IMR-90 (cell line): ENCODE data around the gene BBIP1. TPM values are rescaled to one million over a fixed set of nuclear protein-coding genes. Genes with fewer than 3 reads are reported as not detected.

ENCODE experiments used
- ATAC-seq: fragments of 200-7000 bp; cut with Tn5 transposase; 2 replicates; pipeline ENCODE4 v1.9.1; 2020; ENCODE audit warnings: low read depth, mild to moderate bottlenecking, moderate library complexity
- BruUV-seq: library from RNA; stranded (reverse); fragments of 400-500 nt; replicated peaks from 2 replicates; lab custom pipeline; 2021; lab: Mats Ljungman, UMichigan
- CTCF ChIA-PET: fragments of 300-600 bp; formaldehyde crosslinking; extraction: SDS; loops from one replicate; lab custom pipeline; 2021; ENCODE audit warnings: antibody characterized with exemption; lab: Yijun Ruan, JAX
- POLR2A ChIA-PET: fragments of 300-600 bp; sonication (Branson Sonifier 250); formaldehyde crosslinking; loops from one replicate; lab custom pipeline; 2022; ENCODE audit warnings: antibody characterized with exemption; ENCODE audit not compliant: unreplicated experiment; lab: Charles Lee
- DNase-seq: peaks from one replicate; pipeline ENCODE4 v3.0.0; 2013
- H2AFZ ChIP-seq: replicated peaks from 2 replicates; pipeline ENCODE3; 2013; ENCODE audit warnings: low read length, mild to moderate bottlenecking; ENCODE audit not compliant: poor library complexity
- H2AK5ac ChIP-seq: 2 replicates; pipeline ENCODE4 v1.6.1; 2013; ENCODE audit warnings: low read depth, low read length, inconsistent platforms
- H2AK9ac ChIP-seq: replicated peaks from 2 replicates; pipeline ENCODE3; 2013; ENCODE audit warnings: mild to moderate bottlenecking, low read depth, low read length, moderate library complexity; ENCODE audit not compliant: poor library complexity
- H2BK120ac ChIP-seq: 2 replicates; pipeline ENCODE4 v1.6.1; 2013; ENCODE audit warnings: low read depth, low read length, inconsistent platforms
- H2BK15ac ChIP-seq: 3 replicates; pipeline ENCODE4 v1.6.1; 2013; ENCODE audit warnings: low read depth, low read length, inconsistent platforms
- H2BK20ac ChIP-seq: 2 replicates; pipeline ENCODE4 v1.6.1; 2013; ENCODE audit warnings: low read depth, mild to moderate bottlenecking, inconsistent platforms, low read length, moderate library complexity
- H2BK5ac ChIP-seq: 2 replicates; pipeline ENCODE4 v1.6.1; 2013; ENCODE audit warnings: mild to moderate bottlenecking, low read depth, low read length, inconsistent platforms; ENCODE audit not compliant: poor library complexity, severe bottlenecking
- H3K14ac ChIP-seq: replicated peaks from 2 replicates; pipeline ENCODE4 v1.6.1; 2013; ENCODE audit warnings: low read depth, low read length, inconsistent platforms
- H3K18ac ChIP-seq: 2 replicates; pipeline ENCODE4 v1.6.1; 2013; ENCODE audit warnings: low read depth, low read length, control low read depth
- H3K23ac ChIP-seq: 2 replicates; pipeline ENCODE4 v1.6.1; 2013; ENCODE audit warnings: low read depth, low read length, inconsistent platforms
- H3K27ac ChIP-seq: 2 replicates; pipeline ENCODE4 v1.5.1; 2013; ENCODE audit warnings: mild to moderate bottlenecking, control low read depth, low read length; ENCODE audit not compliant: insufficient read depth
- H3K27me3 ChIP-seq: 2 replicates; pipeline ENCODE4 v1.6.1; 2013; ENCODE audit warnings: low read length; ENCODE audit not compliant: control insufficient read depth, insufficient read depth
- H3K36me3 ChIP-seq: 2 replicates; pipeline ENCODE4 v1.6.1; 2013; ENCODE audit warnings: low read length, mixed read lengths; ENCODE audit not compliant: control insufficient read depth, insufficient read depth
- H3K4ac ChIP-seq: 2 replicates; pipeline ENCODE4 v1.6.1; 2013; ENCODE audit warnings: low read depth, low read length, inconsistent platforms
- H3K4me1 ChIP-seq: 2 replicates; pipeline ENCODE4 v1.6.1; 2013; ENCODE audit warnings: low read length, mixed read lengths; ENCODE audit not compliant: control insufficient read depth, insufficient read depth
- H3K4me2 ChIP-seq: 2 replicates; pipeline ENCODE4 v1.6.1; 2013; ENCODE audit warnings: low read depth, mild to moderate bottlenecking, control low read depth, low read length, moderate library complexity
- H3K4me3 ChIP-seq: 2 replicates; pipeline ENCODE4 v1.5.1; 2013; ENCODE audit warnings: low read depth, mild to moderate bottlenecking, control low read depth, low read length, moderate library complexity; ENCODE audit not compliant: insufficient read depth
- H3K56ac ChIP-seq: 2 replicates; pipeline ENCODE4 v1.6.1; 2013; ENCODE audit warnings: low read length, inconsistent platforms; ENCODE audit not compliant: insufficient read depth; ENCODE audit errors: extremely low read depth
- H3K79me1 ChIP-seq, 2 experiments: 2 replicates each; pipeline ENCODE4 v1.6.1; 2013; ENCODE audit warnings: low read length in 2 of 2, inconsistent platforms in 1 of 2, low read depth in 1 of 2
- H3K9ac ChIP-seq: 2 replicates; pipeline ENCODE4 v1.6.1; 2013; ENCODE audit warnings: low read depth, low read length, control low read depth
- H3K9me1 ChIP-seq: 2 replicates; pipeline ENCODE4 v1.6.1; 2013; ENCODE audit warnings: low read length, inconsistent platforms; ENCODE audit not compliant: insufficient read depth
- H3K9me3 ChIP-seq: 2 replicates; pipeline ENCODE4 v1.6.1; 2013; ENCODE audit warnings: low read length; ENCODE audit not compliant: control insufficient read depth, insufficient read depth
- H4K20me1 ChIP-seq: 2 replicates; pipeline ENCODE4 v1.6.1; 2013; ENCODE audit warnings: low read length, inconsistent platforms; ENCODE audit not compliant: insufficient read depth
- H4K5ac ChIP-seq: 2 replicates; pipeline ENCODE4 v1.6.1; 2013; ENCODE audit warnings: mild to moderate bottlenecking, low read depth, low read length, control low read depth
- H4K8ac ChIP-seq, 2 experiments: 2 replicates each; pipeline ENCODE4 v1.6.1; 2013; ENCODE audit warnings: low read depth in 2 of 2, low read length in 2 of 2, control low read depth in 1 of 2, inconsistent platforms in 1 of 2
- H4K91ac ChIP-seq: 2 replicates; pipeline ENCODE4 v1.6.1; 2013; ENCODE audit warnings: low read depth, low read length, inconsistent platforms; ENCODE audit not compliant: insufficient read depth
- CEBPB ChIP-seq: IDR thresholded peaks from 2 replicates; pipeline ENCODE4 v1.6.1; 2012; ENCODE audit warnings: low read depth, low read length, improper control_type of control experiment
- CHD1 ChIP-seq: IDR thresholded peaks from 2 replicates; pipeline ENCODE4 v1.6.1; 2012; ENCODE audit warnings: low read depth, low read length, improper control_type of control experiment
- CTCF ChIP-seq: conservative IDR thresholded peaks from 2 replicates; pipeline ENCODE4 v1.5.1; 2012; ENCODE audit warnings: mild to moderate bottlenecking, low read depth, low read length, improper control_type of control experiment
- NFE2L2 ChIP-seq: fragments of 150-350 bp; IDR thresholded peaks from 2 replicates; pipeline ENCODE4 v1.6.1; 2016; ENCODE audit warnings: low read depth, mild to moderate bottlenecking, low read length
- USF2 ChIP-seq: fragments of 150-350 bp; IDR thresholded peaks from 2 replicates; pipeline ENCODE4 v1.6.1; 2017; ENCODE audit warnings: mild to moderate bottlenecking, antibody characterized with exemption, low read length, low read depth
- WGBS, 2 experiments: methylation state at CpG; one replicate each; pipeline versions ENCODE4 v1.1.5 to v1.1.7; 2013; ENCODE audit warnings: missing lambda C conversion rate in 2 of 2; ENCODE audit not compliant: insufficient read length in 1 of 2; ENCODE audit errors: extremely low coverage in 2 of 2; 5-methylcytosine and 5-hydroxymethylcytosine counted together
- dilution Hi-C: fragments of 300-500 bp; cut with HindIII; formaldehyde crosslinking; loops from one replicate; pipeline ENCODE4 v1.14.3; 2018; ENCODE audit warnings: low sequenced_read_pairs; ENCODE audit not compliant: unreplicated experiment
- in situ Hi-C: fragments of 300-500 bp; cut with MboI; formaldehyde crosslinking; loops from 3 replicates; pipeline ENCODE4 v1.14.3; 2019; ENCODE audit warnings: low sequenced_read_pairs, inconsistent platforms, mixed read lengths
- intact Hi-C: fragments of 100-400 bp; cut with micrococcal nuclease; formaldehyde crosslinking; loops from 2 replicates; pipeline ENCODE4 v1.10.0; 2022
- polyA plus RNA-seq, 3 experiments: library from polyadenylated mRNA; depleted of rRNA; stranded (reverse); fragments of >200 nt; gene quantifications; 2 replicates each; pipeline ENCODE4 v1.2.3, GENCODE V29; 2012; ENCODE audit warnings: low replicate concordance in 1 of 3
- total RNA-seq: library from RNA; depleted of rRNA; stranded (reverse); fragments of >200 nt; gene quantifications from 2 replicates; pipeline ENCODE4 v1.2.3, GENCODE V29; 2012

Gene BBIP1
- total and polyA plus RNA-seq, 2 of the 4 experiments (the other 2 are of a cell fraction) = 17.4 to 19.9 TPM

- Histone ChIP-seq H4K91ac (no peak overlapping the region), H3K4me1 (no peaks in the 10 kb centered on the region; the same call in 1 of the 2 replicates), H2BK5ac (no peak overlapping the region), H3K4me2 (no peak overlapping the region), H3K36me3 (no peaks in the 10 kb centered on the region), H2AK9ac (no peak overlapping the region), H4K5ac (no peak overlapping the region), H3K9me1 (no peaks in the 10 kb centered on the region), H3K79me1 (peaks cover 41 to 60% of the 10 kb centered on the region in 2 experiments), H3K9ac (no peak overlapping the region), H3K27me3 (no peaks in the 10 kb centered on the region), H3K56ac (no peak overlapping the region), H2AFZ (no peak overlapping the region), H3K4me3 (no peak overlapping the region), H4K20me1 (peaks cover 40% of the 10 kb centered on the region; the same call in 1 of the 2 replicates), H3K14ac (no peak overlapping the region), H2BK20ac (no peak overlapping the region), H3K9me3 (no peaks in the 10 kb centered on the region), H3K4ac (no peak overlapping the region), H2BK15ac (no peak overlapping the region), H3K27ac (no peak overlapping the region), H2BK120ac (no peak overlapping the region), H4K8ac (no peak overlapping the region), H2AK5ac (no peak overlapping the region), H3K18ac (no peak overlapping the region), H3K23ac (no peak overlapping the region)
- WGBS, 2 experiments = no CpG with 5 or more reads among the region's 4 CpGs
- no TSS peak for BruUV-seq
- ChIA-PET POLR2A (interaction anchor here (1.0 kb wide), 1 partner anchor 15 kb away, joined by 6 read pairs; no protein-coding TSS in a partner anchor), CTCF (no interaction called here)
- intact Hi-C loops (no loop called here), in situ Hi-C loops (no loop called here), dilution Hi-C loops (no loop called here)
- peak; percentile 49 for ATAC-seq
- TF ChIP-seq USF2 = no peak
- TF ChIP-seq CHD1 = no peak
- no peak for TF ChIP-seq CTCF
- no peak for TF ChIP-seq CEBPB
- TF ChIP-seq NFE2L2 = no peak
- no peak for DNase-seq
These were observed 40.7 kb upstream of the BBIP1 start for GRCh38 chr10:110959379-110960332.
